HG03520 (cell line): ENCODE measurements around the gene UQCC5.

ENCODE experiments used
- ATAC-seq: cut with Tn5 transposase; IDR thresholded peaks from one replicate; pipeline ENCODE4 v1.9.1; 2021; ENCODE audit warnings: mild to moderate bottlenecking, moderate library complexity; ENCODE audit not compliant: unreplicated experiment

Gene UQCC5, protein sequence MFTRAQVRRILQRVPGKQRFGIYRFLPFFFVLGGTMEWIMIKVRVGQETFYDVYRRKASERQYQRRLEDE

DNA sequence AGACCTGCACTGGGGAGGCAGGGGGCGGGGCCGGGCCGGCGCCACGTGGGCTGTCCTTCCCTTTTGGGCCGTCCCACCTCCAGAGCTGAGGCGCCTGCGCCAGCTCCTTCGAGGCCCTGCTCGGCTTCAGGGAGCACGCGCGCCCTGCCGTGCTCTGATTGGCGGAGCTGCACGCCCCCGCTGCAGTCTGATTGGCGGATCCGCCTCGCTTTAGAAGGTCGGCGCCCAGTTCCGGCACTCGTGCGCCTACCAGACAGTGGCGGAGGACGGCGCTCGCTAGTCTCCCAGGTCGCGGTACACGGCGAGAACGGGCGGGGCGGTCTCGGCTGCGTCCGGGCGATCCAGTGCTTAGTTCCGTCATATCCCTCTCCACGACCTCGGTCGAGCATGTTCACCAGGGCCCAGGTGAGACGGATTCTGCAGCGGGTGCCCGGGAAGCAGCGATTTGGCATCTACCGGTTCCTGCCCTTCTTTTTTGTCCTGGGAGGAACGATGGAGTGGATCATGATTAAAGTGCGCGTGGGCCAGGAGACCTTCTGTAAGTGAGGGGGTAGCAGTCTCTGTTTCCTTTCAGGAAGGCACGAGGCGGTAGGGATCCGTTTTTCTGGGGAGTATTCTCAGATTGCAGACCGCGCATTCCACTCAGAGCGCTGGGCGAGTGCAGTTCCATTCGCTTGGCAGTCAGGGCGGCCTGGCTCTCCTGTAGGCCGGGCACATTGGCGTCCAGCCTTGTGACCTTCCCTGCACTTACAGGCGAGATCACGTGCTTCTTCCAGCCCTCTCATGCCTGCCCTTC, at the start of gene UQCC5:
TSS of gene UQCC5 (plus strand) at position 237 of the 796 bp plus-strand sequence. CDS start at position 388, 151 bp downstream.
- peak; percentile 79 for ATAC-seq

DNA sequence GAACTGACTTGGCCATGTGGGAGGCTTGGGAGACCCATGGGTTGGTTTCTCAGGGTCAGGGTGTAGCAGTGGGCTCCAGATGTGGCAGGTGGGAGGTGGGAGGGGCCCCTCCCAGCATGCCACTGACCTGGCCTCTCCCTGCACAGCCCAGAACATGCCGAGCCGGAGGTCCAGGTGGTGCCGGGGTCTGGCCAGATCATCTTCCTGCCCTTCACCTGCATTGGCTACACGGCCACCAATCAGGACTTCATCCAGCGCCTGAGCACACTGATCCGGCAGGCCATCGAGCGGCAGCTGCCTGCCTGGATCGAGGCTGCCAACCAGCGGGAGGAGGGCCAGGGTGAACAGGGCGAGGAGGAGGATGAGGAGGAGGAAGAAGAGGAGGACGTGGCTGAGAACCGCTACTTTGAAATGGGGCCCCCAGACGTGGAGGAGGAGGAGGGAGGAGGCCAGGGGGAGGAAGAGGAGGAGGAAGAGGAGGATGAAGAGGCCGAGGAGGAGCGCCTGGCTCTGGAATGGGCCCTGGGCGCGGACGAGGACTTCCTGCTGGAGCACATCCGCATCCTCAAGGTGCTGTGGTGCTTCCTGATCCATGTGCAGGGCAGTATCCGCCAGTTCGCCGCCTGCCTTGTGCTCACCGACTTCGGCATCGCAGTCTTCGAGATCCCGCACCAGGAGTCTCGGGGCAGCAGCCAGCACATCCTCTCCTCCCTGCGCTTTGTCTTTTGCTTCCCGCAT, 49.2 kb upstream of the UQCC5 start:
- ATAC-seq = no peak

DNA sequence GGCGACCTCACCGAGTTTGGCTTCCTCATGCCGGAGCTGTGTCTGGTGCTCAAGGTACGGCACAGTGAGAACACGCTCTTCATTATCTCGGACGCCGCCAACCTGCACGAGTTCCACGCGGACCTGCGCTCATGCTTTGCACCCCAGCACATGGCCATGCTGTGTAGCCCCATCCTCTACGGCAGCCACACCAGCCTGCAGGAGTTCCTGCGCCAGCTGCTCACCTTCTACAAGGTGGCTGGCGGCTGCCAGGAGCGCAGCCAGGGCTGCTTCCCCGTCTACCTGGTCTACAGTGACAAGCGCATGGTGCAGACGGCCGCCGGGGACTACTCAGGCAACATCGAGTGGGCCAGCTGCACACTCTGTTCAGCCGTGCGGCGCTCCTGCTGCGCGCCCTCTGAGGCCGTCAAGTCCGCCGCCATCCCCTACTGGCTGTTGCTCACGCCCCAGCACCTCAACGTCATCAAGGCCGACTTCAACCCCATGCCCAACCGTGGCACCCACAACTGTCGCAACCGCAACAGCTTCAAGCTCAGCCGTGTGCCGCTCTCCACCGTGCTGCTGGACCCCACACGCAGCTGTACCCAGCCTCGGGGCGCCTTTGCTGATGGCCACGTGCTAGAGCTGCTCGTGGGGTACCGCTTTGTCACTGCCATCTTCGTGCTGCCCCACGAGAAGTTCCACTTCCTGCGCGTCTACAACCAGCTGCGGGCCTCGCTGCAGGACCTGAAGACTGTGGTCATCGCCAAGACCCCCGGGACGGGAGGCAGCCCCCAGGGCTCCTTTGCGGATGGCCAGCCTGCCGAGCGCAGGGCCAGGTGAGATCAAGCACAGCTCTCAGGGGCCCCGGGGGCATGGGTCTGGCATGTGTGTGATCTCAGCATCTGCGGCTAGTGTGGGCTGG, 48.4 kb upstream of the UQCC5 start:
- no peak for ATAC-seq

DNA sequence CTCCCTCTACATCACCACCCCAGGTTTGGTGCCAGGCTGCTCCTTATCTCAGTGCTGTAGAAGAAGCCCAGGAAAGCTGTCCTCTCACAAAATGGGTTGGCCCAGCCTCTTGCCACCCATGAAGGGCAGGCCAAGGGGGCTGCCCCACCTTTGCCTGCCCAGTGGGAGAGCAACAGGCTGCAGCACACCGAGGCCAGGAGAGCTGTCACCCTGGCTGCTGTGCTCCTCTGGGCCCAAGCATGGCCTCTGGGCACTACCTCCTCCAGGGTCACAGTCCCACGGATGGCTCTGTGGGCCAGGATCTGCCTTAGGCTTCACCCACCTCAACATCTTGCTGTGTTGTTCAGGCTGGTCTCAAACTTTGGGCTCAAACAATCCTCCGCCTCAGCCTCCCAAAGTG, 47.7 kb upstream of the UQCC5 start:
- ATAC-seq = no peak

DNA sequence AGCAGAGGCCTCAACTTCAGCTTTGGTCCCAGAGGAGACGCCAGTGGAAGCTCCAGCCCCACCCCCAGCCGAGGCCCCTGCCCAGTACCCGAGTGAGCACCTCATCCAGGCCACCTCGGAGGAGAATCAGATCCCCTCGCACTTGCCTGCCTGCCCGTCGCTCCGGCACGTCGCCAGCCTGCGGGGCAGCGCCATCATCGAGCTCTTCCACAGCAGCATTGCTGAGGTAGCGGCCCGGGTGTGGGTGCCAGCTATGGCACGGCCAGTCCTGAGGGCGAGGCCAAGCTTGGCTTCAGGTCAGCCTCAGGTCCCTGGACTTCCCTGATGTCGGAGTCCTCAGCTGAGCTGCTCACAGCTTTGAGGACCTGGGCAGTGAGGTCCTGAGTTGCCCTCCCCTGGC, 47.0 kb upstream of the UQCC5 start:
- no peak for ATAC-seq

DNA sequence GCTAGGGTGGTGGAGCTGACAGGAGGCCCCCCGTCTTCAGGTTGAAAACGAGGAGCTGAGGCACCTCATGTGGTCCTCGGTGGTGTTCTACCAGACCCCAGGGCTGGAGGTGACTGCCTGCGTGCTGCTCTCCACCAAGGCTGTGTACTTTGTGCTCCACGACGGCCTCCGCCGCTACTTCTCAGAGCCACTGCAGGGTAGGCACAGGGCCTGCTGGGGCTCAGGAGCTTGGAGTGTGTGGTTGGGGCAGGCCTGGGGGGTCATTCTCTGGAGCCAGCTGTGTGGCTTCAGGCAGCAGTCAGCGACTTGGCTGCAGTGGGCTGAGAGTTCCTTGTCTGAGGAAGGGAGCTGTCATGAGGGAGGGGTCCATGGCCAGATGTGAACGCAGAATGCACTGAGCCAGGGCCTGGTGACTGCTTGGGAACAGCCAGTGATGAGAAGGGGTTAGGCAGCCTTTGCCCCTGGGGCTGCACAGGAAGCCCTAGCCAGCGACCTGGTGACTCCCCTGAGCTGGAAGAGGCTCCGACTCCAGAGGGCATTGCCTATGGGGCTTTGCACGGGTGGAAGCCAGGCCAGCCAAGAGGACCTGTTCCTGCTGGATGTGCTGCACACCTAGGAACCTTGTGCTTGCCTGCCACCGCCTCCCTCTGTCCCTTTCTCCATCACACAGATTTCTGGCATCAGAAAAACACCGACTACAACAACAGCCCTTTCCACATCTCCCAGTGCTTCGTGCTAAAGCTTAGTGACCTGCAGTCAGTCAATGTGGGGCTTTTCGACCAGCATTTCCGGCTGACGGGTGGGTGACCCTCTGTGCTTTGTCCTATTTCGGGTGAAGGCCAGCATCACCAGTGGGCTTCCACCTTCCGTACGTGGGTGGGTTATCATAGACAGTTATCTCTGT, 46.1 kb upstream of the UQCC5 start:
- no peak for ATAC-seq

DNA sequence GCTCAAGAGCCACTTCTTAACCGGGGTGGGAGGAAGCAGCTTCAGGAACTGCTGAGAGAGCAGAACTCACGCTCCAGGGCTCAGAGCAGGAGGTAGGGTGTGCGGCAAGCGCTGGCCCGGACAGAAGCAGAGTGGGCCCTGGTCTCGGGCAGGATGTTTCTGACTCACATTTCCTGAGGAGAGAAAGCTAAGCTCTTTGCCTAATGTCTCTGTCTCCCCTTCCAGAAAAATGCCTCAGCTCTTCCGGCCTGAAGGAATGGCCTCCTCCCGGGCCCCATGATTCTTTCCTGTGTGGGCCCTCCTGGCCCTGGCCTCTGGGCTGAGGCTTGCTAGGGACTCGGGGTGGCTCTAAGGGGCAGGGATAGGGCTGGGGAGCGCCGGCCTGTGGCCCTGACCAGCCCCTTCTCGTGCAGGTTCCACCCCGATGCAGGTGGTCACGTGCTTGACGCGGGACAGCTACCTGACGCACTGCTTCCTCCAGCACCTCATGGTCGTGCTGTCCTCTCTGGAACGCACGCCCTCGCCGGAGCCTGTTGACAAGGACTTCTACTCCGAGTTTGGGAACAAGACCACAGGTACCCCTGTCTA, 45.4 kb upstream of the UQCC5 start:
- no peak for ATAC-seq

DNA sequence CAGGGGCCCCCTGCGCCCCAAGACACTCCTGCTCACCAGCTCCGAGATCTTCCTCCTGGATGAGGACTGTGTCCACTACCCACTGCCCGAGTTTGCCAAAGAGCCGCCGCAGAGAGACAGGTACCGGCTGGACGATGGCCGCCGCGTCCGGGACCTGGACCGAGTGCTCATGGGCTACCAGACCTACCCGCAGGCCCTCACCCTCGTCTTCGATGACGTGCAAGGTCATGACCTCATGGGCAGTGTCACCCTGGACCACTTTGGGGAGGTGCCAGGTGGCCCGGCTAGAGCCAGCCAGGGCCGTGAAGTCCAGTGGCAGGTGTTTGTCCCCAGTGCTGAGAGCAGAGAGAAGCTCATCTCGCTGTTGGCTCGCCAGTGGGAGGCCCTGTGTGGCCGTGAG, 44.3 kb upstream of the UQCC5 start:
- ATAC-seq = no peak

DNA sequence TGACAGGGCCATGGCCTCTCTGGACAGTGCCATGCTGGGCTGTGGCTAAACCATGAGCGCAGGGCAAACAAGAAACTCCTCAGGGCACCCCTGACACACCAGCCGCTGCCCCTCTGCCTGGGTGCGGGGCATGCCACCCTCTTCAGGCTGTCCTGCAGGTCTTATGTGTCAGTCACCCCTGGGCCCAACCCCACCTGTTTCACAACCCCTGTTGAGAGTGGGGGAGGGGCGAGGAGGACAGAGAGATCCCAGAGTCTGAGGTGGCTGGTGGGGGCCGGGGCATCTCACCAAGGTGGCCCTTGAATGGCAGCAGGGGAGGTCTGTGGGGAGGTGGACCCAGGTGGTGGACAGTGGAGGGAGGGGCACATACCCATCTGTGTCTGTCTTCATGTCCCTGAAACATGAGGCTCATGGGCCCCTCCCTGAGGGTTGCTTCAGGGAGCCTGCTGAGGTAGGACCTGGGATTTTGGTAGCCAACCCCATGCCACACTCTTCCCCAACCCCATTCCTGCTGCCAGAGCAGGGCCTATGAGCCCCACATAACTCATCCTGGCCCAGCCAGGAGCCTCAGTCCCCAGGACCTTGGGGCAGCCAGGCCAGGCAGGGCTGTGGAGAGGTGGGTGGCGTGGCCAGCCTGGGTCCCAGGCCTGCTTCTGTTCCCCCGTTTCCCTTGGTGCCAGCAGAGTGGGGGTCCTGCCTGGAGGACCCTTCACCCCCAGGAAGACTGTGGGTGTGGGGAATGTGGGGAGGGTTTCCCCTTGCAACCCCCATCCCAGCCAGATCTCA, 43.0 kb upstream of the UQCC5 start:
- no peak for ATAC-seq

DNA sequence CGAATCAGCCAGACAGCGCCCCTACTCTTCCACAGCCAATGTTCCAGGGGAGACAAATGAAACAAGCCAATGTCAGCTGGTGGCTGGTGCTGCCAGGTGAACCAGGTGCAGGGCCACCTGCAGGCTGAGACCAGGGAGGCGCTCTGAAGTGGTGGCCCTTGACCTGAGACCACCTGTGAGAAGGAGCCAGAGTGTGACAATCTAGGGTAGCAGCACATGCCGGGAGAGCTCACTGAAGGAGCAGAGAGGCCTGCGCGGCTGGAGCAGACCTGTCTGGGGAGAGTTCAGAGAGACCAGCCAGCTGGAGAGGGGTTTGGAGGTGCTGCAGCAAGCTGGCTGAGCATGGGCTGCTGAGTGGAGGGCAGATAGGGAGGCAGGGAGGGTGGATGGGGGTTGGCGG, 42.0 kb upstream of the UQCC5 start:
- no peak for ATAC-seq

DNA sequence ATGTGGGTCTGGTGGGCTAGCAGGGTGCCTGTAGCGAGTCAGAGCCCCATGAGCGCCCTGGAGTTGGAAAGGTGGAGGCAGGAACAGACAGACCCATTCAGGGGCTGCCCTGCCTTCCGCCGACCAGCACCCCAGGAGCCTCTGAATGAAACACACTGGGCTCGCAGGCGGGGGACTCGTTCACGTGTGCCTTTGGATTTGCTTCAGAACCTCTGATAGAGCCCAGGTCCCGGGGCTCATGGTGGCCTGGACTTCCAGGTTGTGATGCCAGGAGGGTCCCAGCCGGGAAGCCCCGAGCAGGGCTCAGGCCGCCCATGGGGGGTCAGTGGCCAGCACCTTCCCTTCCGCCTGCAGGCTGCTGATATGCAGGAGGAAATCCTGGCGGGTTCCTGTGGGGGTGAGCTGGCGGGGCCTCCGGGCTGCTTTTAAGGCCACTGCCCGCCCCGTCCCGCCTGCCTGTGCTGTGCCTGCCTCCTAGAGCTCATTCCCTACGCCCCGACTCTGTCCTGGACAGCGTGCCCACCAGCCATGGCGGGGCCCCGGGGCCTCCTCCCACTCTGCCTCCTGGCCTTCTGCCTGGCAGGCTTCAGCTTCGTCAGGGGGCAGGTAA, 41.4 kb upstream of the UQCC5 start, which contains the start of gene STAB1:
TSS of gene STAB1 (plus strand) at position 453 of the 610 bp plus-strand sequence. CDS start at position 529, 76 bp downstream.
- no peak for ATAC-seq

DNA sequence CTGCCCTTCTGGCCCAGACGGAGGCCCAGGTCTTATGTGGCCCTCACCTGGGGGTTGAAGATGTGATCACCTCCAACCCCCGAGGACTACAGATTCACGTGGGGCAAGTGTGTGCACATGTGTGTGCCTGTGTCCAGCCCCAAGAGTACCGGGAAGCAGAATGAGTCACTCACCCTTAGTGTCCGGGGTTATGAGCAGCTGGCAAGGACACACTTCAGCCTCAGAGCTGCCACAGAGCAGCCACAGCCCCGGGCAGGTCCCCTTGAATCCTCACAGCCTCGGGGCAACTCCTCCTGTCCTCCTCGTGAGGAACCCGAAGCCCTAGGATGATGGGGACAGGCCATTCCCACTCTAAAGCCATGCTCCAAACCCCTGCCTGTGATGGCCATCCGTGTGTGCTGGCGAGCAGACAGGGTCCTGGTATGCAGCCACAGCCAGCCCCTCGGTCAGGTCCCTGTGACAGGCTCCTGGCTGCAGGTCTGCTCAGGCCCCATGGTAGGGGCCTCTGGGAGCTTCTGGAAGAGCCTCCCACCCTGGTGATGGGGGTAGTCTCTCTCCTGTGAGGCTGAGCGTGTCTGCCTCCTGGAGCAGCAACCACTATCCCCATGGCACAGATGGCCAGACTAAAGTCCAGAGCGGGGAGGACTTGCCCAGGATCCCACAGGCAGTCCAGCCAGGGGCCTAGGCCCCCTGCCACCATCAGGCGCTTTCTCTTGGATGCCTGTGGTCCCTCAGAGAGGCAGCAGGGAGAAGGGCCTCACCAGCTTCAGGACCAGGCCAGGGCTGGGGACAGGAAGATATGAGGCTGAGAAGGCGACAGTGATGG, 40.4 kb upstream of the UQCC5 start:
- no peak for ATAC-seq

DNA sequence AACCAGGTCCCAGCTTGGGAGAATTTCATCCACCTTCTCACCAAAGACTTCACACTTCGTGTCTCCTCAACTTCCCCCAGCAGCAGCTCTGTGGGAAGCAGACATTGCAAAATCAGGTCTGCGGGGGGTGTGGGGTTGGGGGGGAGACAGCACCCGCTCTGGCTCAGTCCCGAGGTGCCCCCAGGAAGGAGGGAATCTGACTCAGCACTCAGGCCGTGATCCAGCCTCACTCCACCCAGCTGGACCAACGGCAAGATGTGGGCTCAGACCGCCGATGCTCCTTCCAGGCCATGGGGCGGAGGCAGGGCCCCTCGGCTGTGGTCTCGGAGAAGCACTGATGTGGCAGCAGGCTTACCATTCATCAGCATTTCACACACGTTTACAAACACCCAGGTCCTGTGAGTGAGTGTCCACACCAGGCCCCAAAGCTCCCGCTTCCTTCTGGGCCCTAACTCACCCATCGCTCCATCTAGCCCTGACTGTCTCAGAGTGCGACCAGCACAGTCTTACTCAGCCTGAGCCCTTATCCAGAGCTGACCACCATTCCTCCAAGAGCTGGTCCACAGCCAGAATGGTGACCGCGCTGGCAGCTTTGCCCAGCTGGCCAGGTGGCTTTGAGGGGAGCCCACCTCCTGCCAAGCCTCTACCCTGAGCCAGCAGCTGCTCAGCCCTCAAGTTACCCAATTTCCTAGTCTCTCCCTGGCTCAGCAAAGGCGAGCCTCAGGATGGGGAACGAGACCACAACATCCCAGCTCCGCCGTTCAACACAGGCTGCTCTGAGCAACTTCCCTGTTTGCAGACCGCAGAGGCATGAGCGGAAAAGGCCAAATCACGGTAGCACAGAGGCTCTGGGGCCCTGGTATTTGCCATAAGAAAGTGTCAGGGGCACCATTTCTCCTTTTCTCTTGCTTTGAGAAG, 38.0 kb upstream of the UQCC5 start:
- ATAC-seq = no peak

DNA sequence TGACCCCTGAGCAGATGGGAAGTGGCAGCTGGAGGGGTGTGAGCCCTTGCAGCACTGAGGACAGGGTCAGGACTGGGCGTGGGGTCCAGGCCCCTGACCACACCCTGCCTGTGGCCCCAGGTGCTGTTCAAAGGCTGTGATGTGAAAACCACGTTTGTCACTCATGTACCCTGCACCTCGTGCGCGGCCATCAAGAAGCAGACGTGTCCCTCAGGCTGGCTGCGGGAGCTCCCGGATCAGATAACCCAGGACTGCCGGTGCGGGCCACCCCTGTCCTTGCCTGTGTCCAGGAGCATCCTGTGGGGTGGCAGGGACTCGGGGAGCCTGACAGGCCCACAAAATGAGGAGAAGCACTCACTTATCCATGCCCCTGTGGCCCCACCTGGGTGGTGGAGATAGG, 35.4 kb upstream of the UQCC5 start:
- no peak for ATAC-seq

DNA sequence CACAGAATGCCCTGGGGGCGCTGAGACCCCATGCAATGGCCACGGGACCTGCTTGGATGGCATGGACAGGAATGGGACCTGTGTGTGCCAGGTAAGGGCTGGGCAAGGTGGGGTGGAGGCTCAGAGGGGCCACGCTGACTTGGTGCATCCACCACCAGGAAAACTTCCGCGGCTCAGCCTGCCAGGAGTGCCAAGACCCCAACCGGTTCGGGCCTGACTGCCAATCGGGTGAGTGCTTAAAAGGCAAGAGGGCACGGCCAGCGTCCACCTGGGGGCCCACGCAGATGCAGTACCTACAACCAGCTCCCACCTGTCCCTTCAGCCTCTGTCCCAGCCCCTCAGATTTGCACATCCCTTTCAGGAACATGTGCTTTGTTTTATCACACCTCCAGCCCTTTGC, 34.4 kb upstream of the UQCC5 start:
- no peak for ATAC-seq

DNA sequence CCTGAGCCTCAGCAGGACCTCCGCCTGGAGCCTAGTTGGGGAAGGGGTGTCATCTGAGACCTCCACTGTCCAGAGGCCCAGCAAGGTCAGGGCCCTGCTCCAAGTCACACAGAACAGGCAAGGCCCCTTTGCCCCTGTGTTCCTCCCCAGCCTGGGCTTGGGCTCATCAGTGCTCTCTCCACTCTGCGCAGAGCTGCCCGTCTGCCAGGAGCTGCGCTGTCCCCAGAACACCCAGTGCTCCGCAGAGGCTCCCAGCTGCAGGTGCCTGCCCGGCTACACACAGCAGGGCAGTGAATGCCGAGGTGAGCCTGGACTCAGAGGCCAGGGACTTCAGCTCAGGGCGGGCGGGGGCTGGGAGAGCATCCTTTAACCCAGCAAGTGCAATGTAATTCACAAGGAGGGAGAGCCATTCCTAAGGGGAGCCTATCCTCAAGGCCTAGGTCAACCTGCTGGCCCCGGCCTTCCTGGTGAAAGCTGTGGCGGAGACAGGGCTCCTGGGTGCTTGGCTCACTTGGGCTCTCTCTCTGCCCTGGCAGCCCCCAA, 33.5 kb upstream of the UQCC5 start:
- ATAC-seq = no peak
